HG02610 (cell line): ENCODE measurements around the gene ZNF441.
"Not testable (repeated sequence)": the region's sequence is repeated elsewhere in the genome, so short reads cannot be mapped to it uniquely, and the experiment has no call there.

Source experiments
- ATAC-seq: cut with Tn5 transposase; IDR thresholded peaks from one replicate; pipeline ENCODE4 v1.9.1; 2021; ENCODE audit warnings: mild to moderate bottlenecking, moderate library complexity; ENCODE audit not compliant: unreplicated experiment

Gene ZNF441

DNA sequence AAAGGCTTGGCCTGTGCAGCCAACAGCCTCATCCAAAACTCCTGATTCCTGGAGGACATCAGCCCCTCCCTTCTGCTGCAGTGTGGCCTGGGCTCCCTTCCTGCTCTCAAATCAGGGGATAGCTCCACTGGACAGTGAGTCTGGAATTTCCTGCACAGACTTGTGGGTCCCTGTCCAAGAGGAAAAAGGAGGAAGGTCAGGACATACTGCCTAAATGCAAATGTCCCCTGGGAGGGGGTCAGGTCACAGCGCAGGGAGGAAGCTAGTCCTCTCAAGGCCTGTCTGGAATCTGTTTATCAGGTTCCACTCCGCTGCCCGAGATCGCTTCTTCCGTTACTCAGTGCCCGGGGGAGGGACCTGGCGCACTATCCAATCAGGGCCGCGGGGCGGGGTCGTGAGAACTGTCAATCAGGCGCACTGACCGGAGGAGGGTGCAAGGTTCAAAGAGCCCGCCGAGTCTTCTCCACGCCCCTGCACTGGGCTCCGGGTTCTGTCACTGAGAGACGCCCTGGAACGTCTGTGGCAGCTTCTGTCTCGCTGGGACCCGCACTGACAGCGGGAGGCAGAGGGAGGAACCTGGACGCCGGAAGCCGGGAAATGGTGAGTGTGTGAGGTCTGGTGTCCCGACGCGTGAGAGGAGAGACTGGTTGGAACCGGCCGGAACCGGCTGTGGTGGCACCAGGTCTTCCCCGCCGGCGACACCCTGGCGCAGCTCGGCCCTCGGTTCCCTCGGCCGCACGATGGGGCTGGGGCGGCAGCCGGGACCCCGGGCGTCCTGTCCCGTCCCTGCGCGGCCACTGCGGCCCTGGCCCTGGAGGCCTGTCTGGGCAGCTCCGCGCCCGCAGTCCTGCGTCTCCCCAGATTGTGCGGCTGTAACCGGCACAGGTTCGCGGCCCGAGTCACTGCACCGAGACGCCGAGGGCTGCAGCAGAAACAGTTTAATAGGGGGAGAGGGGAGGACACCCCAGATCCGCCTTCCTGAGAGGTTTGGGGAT, at the start of gene ZNF441:
Gene ZNF441 (plus strand): TSS at position 404 of the 995 bp plus-strand sequence. CDS start 194 bp downstream, at position 598.
- ATAC-seq, result peak; percentile 92

- no peak for ATAC-seq
Measured at GRCh38 chr19:11721681-11722080, 45.1 kb upstream of the ZNF441 start.

DNA sequence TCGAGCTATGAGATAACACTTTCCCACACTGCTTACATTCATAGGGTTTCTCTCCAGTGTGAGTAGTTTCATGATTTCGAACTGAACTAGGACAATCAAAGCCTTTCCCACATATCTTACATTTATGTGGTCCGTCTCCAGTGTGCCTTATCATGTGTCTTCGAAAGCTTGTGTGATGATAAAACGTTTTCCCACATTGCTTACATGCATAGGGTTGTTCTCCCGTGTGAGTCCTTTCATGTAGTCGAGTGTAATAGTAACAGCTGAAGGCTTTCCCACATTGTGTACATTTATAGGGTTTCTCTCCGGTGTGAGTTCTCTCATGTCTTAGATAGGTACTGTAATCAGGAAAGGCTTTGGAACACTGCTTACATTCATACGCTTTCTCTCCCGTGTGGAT, 44.4 kb upstream of the ZNF441 start:
- no peak for ATAC-seq

GRCh38 chr19:11729586-11729985, 37.2 kb upstream of the ZNF441 start:
- no peak for ATAC-seq

DNA sequence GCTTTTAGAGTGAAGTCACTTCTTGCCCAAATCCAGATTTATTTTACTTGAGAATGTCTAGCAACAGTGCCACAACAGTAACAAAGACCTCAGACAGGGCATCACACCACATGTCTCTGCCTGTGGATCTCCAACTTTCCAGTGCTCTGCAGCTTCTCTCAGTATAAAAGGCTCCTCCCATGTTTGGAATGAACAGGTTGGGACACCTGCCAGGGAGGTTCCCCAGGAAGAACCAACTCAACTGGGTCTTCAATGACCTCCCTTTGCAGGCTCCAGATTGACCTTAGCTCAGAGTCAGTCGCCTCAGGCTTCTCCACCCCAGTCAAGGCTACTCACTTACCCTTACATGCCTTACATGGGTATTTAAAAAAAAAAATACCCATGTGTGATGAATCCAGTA, 31.4 kb upstream of the ZNF441 start:
- no peak for ATAC-seq

GRCh38 chr19:11736696-11737095, 30.1 kb upstream of the ZNF441 start:
- no peak for ATAC-seq

GRCh38 chr19:11737964-11738745, 28.6 kb upstream of the ZNF441 start:
- peak; percentile 27 for ATAC-seq

GRCh38 chr19:11738746-11739620, 27.8 kb upstream of the ZNF441 start, which contains the start of gene ZNF823:
Gene ZNF823 (minus strand): TSS chr19:11738946. CDS start chr19:11738819, 127 bp downstream.
- peak; percentile 90 for ATAC-seq

DNA sequence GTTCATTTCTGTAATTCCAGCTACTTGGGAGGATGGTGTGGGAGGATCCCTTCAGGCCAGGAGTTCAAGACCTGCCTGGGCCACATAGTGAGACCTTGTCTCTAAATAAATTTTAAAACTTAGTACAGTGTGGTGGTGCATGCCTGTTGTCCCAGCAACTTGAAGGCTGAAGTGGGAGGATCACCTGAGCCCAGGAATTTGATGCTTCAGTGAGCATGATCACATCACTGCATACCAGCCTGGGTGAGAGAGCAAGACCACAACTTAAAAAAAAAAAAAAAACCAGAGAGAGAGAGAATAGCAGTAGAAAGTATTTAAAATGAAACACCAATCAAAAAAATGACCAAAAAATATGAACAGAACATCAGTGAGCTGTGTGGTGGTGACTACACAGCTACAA, 20.9 kb upstream of the ZNF441 start:
- ATAC-seq, result no peak

DNA sequence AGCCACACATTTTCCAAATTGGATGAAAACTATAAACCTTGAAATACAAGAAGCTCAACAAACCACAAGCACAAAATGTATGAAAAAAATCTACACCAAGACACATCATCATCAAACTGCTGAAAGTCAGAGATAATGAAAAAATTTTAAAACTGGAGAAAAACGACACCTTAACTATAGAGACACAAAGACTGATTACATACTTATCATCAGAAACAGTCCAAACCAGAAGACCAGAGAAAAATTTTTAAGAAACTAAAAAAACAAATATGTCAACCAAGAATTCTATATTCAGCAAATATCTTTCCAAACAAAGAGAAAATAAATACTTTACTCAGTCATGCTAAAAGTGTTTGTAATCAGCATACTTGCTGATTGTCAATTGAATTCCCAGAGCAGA, 19.5 kb upstream of the ZNF441 start:
- no peak for ATAC-seq

GRCh38 chr19:11749751-11750150, 17.0 kb upstream of the ZNF441 start:
- ATAC-seq, result no peak

DNA sequence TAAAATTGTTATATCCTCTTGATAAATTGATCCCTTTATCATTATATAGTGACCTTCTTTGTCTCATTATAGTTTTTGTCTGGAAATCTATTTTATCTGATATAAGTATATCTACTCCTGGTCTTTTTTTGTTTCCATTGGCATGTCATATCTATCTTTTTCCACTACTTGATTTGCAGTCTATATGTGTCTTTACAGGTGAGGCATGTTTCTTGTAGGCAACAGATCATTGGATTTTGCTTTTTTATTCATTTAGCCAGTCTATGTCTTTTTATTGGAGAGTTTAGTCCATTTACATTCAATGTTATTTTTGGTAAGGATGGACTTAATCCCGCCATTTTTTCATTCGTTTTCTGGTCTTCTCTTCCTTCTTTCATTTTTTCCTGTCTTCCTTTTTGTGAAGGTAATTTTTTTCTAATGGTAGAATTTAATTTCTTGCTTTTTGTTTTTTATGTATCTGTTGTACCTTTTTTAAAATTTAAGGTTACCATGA, 14.5 kb upstream of the ZNF441 start:
- ATAC-seq, result no peak

DNA sequence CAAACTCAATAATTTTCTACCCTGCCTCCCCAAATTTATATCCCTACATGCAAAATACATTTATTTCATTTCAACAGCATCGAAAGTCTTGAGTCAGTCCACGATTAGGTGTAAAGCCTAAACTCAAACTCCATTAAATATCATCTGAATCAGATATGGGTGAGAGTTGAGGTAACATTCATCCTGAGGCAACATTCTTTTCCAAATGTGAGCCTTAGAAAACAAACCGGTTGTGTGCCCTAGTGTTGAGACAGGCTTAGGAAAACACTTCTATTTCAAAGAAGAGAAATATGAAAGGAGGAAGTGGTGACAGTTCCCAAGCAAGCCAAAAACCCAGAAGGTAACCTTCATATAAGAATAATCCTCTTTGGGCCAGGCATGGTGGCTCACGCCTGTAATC, 12.1 kb upstream of the ZNF441 start:
- ATAC-seq, result no peak

GRCh38 chr19:11756965-11757364, 9.8 kb upstream of the ZNF441 start:
- no peak for ATAC-seq

DNA sequence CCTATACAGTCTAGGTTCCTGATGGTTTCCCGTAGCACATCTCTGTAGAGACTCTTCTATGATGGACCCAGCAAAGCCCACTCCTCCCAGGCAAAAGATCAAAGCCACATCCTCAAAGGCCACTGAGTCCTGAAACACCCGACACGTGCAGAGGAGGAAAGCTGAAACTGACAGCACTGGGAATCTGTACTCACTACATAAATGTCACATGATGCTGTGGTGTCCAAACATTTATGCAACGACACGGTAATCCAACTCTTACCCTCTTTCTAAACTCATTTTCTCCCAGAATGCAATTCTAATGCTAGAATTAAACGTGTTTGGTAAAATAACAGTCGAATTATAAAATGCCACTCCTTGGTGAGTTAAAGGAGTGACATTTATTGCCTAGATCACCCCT, 7.0 kb upstream of the ZNF441 start:
- ATAC-seq, result no peak

- no peak for ATAC-seq
Measured at GRCh38 chr19:11763117-11763516, 3.7 kb upstream of the ZNF441 start.

DNA sequence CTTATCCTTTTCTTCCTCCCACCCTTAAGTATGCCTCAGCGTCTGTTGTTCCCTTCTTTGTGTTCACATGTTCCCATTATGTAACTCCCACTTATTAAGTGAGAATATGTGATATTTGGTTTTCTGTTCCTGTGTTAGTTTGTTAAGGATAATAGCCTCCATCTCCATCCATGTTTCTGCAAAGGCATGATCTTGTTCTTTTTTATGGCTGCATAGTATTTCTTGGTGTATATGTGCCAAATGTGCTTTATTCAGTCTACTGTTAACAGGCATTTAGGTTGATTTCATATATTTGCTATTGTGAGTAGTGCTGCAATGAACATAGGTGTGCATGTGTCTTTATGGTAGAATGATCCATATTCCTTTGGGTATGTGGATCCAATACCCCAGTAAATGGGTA, 3.2 kb upstream of the ZNF441 start:
- ATAC-seq, result no peak

DNA sequence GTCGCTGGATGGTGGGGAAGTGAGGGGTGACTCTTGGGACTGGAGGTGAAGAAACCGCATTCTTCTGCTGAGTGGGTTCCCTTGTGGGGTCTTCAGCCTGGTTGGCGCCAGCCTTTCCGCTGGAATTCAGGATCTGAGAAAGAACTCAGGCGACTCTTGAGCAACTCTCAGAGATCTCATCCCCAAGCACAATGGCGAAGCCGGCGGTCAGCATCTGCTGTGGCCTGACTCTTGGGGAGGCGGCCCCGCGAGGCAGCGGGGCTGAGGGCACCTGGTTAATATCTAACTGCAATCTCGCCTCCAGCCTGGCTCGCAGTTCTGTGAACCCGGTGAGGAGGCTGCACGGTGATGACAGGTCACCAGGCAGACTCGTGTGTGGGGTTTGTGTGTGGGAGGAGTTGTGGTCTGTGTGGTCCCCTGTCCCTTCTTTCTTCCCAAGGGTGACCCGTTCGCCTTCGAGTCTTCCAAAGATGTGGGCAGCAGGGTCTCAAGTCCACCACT, 883 bp downstream of the ZNF441 start:
- peak; percentile 21 for ATAC-seq

DNA sequence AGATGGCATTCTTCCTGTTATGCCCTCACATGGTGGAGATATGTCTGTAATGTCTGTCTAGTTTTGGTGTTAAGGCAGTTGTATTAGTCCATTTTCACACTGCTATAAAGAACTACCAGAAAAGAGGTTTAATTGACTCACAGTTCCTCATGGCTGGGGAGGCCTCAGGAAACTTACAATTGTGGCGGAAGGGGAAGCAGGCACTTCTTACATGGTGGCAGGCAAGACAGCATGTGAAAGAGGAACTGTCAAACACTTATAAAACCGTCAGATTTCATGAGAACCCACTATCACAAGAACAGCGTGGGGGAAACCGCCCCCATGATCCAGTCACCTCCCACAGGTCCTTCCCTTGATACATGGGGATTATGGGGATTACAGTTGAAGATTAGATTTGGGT, 3.2 kb downstream of the ZNF441 start:
- ATAC-seq, result no peak

- ATAC-seq, result not testable (repeated sequence)
Measured at GRCh38 chr19:11771520-11771919, 4.7 kb downstream of the ZNF441 start.
